ENCODE measurements around the gene ING3.

DNA sequence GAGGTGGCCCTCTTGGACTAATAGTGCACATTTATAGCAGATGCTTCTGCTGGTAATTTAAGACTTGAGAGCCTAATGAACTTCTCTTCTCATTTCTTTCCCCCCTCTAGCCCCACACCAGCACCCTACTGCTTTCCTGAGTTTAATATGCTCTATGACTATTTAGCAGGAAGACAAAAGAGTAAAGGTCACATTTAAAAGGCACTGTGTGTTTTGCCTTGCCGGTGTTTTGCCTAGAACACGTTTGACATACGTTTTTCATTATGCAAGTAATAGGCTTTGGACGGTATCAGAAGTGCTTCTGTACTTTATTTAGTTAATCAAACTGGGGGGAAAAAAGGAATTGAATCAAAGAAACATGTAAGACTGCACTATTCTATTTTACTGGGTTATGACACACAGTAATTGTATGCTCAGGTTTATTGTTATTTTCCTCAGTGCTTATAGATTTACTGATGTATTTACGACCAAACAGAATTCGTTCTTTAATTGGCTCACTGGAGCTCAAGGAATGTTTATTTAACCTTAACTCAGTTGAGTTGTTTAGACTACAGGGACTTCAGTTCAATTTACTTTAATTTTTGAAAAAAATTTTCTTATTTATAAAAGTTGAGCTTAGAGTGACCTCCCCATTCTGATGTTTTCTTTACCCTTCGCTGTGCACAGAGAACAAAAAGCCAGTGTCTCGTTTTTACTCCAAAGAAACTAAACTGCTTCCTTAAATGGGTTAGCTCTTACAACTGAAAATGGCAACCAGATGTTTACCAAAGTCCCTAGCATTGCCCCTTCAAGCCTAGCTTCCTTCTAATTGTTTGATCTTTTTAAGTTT is 73.3 kb downstream of the ING3 start:
- TF ChIP-seq, protein P1, sequence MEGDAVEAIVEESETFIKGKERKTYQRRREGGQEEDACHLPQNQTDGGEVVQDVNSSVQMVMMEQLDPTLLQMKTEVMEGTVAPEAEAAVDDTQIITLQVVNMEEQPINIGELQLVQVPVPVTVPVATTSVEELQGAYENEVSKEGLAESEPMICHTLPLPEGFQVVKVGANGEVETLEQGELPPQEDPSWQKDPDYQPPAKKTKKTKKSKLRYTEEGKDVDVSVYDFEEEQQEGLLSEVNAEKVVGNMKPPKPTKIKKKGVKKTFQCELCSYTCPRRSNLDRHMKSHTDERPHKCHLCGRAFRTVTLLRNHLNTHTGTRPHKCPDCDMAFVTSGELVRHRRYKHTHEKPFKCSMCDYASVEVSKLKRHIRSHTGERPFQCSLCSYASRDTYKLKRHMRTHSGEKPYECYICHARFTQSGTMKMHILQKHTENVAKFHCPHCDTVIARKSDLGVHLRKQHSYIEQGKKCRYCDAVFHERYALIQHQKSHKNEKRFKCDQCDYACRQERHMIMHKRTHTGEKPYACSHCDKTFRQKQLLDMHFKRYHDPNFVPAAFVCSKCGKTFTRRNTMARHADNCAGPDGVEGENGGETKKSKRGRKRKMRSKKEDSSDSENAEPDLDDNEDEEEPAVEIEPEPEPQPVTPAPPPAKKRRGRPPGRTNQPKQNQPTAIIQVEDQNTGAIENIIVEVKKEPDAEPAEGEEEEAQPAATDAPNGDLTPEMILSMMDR (conservative IDR thresholded peaks at IDR 0.05; ENCODE audit: low read length): no peak
- TF ChIP-seq EZH2phosphoT487 (IDR thresholded peaks at IDR 0.05; ENCODE audit: borderline replicate concordance, low read depth, low read length): no peak

All from OCI-LY7 (cell line).